Stimulated activated CD4-positive, alpha-beta T cell treated with anti-CD3 and anti-CD28 coated beads, Interleukin-15, amount 100 ng/mL, for 1 hour (primary cell): Measurements from ENCODE around the gene RER1.

Experiments
- DNase-seq, 2 donors: peaks; one replicate each; pipeline ENCODE4 v3.0.0-alpha.2; 2020; ENCODE audit warnings: low read depth in 1 of 2, low spot score in 1 of 2

Gene RER1

DNA sequence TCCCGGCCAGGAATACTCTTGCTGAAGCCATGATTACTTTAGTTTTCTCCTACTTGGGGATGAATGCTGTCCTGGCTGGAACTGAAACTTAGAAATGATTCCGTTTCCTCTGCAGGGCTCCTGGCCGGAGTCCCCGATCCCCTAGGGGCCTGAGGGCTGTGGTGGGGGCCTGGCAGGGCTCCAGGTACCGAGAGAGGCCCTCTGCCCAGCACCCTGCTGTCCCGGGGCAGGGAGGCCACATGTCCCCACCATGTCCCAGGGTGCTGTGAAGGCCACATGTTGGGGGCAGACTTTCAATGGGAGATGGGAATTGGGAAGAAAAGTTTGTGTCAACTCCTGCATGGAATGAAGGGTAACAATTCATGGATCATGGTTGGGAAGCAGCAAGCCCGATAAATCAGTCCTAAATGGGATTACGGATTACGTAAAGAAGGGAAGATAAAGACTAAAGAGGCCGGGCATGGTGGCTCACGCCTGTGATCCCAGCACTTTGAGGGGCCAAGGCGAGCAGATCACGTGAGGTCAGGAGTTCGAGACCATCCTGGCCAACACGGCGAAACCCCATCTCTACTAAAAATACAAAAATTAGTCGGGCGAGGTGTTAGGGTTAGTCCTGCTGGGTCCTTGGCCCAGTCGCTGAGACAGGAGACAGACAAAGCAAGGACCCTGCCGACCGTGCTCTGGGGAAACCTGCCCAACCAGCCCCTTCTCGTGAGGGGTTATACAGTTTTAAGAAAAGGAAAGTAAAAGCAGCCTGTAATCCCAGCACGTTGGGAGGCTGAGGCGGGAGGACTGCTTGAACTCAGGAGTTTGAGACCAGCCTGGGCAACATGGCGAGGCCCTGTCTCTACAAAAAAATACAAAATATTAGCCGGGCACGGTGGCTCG lies 37.8 kb upstream of the RER1 start:
- DNase-seq, result no peak

DNA sequence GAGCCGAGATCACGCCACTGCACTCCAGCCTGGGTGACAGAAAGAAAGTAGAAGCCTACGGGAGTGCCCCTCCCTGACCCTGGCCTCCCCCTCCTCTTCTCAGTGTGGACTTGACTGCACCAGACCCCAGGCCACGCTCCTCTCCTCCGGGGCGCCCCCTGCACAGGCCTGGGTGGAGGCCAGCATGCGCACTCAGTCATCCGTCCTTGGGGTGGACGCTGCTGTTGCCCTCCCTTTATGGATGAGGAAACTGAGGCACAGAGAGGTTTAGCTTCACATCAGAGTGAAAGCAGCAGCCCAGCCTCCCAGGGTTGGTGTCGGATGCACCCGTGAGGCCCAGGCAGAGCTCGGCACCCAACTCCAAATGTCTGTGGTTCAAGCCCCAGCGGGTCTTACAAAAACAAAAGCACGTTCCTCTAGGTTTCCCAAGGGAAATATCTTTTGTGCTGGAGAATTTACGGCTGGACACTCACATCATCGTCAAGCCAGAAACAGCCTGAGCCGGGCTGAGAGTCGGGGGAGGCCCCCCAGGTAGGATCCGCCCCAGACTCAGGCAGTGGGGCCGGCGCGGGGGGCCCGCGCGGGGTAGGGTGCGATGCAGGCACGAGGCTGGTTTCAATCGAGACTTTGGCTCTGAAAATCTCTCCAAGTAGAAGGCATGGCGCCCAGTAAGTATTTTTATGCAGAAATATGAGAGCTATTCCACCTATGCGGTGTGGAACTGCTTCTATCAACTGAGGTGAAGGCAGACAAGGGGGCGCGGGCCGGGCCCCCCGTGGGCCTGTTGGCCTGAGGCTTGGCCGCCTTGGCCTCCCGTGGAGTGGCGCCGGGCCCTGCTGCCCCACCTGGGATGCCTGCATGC lies 36.9 kb upstream of the RER1 start:
- DNase-seq, result no peak

DNA sequence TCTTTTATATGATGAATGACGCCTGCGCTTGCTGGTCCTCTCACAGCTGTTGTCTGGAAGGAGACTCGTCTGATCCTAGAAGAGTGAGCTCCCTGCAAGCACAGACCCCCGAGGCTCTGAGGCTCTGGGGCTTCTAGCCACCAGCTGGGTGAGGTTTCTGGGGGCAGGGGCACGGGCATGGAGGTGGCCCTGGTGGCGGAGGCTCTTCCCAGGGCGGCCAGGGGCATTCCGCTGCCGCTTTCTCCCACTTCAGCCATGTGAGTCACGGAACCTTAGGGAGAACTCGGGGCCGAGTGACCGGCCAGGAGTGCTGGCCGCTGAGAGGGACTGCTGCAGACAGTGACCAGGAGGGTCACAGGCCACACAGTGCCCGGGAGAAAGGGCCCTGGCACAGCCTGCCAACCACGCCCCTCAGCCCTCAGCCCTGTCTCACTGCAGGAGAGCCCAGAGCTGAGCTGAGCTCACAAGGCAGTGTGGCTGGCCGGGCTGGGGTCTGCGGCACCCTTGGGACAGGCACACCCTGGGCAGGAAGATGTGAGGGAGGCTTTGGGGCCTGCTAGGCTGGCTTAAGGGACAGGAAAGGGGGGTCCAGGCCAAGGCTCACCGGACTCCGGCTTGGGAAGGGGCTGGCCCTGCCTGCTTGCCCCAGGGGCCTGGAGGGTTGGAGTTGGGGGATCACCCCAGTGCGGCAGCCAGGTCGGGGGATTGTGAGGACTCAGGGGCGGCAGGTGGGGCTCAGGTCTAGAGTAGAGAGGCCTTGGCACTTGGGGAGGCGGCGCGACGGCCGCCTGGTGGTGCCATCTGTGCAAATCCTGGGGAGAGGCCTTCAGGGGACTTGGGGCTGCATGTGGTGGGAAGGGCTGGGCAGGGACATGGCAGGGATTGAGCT lies 36.0 kb upstream of the RER1 start:
- DNase-seq, result no peak

DNA sequence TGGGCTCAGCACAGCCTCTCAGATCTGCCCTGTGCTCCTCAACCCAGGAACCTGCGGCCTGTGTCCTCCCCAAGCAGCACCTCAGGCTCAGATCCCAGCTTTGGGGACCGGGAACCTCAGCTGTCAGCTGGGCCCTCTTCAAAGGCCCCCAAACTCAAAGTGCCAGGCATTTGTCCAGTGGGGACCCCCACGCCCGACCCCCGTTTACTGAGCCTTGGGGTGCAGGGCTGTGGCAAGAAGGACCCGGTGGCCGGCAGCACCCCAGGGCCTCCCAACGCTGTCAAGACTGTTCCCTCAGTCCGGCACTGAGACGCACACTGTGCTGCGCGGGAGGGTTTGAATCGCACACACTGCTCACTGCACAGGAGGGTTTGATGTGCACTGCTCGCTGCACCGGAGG lies 35.2 kb upstream of the RER1 start:
- DNase-seq, result no peak

DNA sequence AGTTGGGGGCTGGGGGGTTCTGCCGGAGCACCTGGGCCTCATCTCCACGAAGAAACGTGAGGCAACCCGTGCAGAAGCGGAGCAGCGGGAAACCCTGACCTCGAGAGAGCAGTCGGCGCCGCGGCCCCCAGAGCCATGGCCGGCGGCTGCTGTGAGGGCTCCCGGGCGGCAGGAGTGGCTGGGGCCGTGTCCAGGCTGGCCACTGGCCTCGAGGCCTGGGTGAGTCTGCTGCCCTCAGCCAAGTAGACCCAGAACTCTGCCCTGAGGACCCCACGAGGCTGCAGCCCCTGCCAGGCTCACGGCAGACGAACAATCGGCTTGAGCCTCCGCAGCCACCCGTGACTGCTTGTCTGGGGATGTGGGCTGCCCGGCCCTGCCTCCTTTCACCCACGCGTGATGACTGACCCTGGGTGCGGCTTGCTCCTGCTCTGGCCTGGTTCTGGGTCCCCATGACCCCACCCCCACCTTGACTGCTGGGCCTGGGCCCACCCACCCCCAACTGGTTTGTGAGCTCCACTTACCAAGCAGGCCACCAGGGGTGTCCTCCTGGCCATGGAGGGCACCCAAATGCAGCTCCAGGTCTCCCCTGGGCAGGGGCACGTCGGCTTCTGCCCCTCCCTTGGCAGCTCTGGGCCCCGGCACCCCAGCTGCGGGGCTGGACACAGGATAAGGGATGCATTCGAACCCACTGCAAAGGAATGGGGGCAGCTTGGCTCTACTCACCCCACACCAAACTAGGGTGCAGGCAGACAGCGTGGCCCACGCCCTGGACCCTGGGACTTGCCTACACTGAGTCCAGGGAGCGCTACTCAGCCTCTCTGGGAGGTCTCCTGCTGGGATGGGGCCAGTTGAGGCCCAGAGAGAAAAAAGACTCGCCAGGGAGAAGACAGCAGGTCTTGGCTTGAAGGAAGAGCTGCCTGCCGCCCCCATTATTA lies 34.5 kb upstream of the RER1 start:
- no peak for DNase-seq

DNA sequence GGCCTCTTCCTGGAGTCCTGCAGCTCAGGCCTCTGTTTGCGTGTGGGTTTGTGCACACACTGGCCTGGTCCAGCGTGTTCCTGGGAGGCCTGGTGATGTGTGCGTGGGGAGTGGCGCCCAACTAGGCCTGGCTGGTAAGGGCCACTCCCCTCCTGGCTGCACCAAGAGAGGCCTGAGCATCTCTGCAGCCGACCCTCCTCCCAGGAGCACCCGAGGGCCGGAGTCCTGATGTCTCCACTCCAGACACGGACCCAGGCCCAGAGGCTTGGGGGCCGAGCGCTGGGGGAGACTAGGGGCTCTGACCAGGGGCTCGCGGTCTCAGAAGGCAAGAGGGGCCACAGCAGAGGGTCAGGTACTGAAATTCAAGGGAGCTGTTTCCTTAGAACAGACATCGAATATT lies 33.6 kb upstream of the RER1 start:
- no peak for DNase-seq

- no peak for DNase-seq
Measured at GRCh38 chr1:2358651-2359640, 32.7 kb upstream of the RER1 start.

GRCh38 chr1:2360588-2361364 lies 30.9 kb upstream of the RER1 start:
- no peak for DNase-seq

- DNase-seq, result no peak
Measured at GRCh38 chr1:2363847-2364513, 27.7 kb upstream of the RER1 start.

DNA sequence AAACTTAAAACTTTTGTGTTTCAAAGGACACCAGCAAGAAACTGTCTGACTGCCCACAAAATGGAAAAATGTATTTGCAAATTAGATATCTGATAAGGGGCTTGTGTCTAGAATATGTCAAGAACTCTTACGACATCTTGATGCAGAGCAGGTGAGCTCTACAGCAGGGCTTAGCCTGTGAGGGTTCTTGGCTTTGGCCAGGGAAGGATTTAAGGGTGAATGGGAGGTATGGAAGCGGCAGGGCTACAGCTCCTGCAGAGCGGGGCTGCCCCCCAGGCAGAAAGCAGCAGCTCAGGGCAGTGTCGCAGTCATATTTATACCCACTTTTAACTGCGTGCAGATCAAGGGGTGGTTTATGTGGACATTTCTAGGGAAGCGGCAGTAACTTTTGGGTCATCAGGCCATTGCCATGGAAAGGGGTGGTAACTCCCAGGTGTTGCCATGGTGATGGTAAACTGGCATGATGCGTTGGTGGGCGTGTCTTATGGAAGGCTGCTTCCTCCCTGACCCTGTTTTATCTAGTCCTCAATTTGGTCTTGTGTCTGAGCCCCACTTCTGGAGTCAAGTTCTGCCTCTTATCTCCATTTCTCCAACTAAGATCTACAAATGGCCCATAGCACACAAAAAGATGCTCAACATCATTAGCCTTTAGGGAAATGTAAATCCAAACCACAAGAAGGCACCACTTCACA lies 23.4 kb upstream of the RER1 start:
- DNase-seq, result no peak

GRCh38 chr1:2372551-2373490 lies 18.8 kb upstream of the RER1 start:
- no peak for DNase-seq

GRCh38 chr1:2373551-2374251 lies 17.9 kb upstream of the RER1 start:
- no peak for DNase-seq

DNA sequence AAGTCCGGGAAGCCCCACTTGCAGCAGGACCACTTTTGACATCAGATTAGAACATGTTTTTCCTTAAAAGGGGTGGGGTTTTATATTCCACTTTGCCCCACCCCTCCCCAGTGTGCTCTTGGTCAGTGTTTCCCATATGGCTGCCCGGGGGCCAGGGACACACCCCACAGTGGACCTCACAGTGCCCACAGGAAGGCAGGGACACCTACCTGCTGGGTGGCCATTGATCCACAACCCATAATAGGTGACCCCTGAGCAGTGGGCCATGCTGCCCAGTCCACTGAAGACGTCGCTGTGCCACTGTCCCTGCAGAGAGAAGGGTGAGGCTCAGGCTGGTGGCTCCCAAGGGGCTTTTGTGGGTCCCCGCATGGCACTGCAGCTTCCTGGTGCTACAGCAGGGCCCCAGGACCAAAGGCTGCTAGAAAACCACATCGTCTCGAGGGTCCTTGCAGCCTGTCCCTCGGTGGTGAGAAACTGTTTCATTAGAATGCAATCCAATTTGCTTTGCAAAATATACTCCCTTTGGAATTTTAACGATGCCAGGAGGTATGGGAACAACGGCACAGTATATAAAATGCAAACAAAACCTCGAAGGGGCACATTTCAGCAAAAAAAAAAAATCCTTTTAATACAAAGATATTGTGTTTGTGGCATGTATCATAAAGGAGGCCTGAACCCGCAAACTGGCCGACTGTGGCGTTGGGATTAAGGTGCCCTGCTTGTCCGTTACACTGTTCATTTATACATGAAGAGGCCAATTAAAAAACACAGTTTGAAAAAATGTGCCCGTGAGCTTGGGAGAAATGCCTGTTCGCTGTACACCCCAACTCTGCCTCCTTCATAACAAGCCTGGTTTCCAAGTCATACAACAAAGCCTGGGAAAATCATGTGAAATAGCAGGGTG lies 17.1 kb upstream of the RER1 start:
- DNase-seq, result no peak

GRCh38 chr1:2375246-2375922 lies 16.3 kb upstream of the RER1 start:
- DNase-seq, result no peak
